ENCODE data around the gene LYRM2.

GRCh38 chr6:89528866-89529265 lies 109.7 kb downstream of the LYRM2 start:
- TF ChIP-seq POLR2AphosphoS5 (IDR thresholded peaks at IDR 0.05; ENCODE audit: borderline replicate concordance, low read depth, low read length) = no peak
- TF ChIP-seq EZH2 (IDR thresholded peaks at IDR 0.05) = no peak

Measured in SK-N-MC (cell line).